ENCODE results near the gene ELL.
"Not testable (repeated sequence)": the region's sequence is repeated elsewhere in the genome, so short reads cannot be mapped to it uniquely, and the experiment has no call there.

Gene ELL

DNA sequence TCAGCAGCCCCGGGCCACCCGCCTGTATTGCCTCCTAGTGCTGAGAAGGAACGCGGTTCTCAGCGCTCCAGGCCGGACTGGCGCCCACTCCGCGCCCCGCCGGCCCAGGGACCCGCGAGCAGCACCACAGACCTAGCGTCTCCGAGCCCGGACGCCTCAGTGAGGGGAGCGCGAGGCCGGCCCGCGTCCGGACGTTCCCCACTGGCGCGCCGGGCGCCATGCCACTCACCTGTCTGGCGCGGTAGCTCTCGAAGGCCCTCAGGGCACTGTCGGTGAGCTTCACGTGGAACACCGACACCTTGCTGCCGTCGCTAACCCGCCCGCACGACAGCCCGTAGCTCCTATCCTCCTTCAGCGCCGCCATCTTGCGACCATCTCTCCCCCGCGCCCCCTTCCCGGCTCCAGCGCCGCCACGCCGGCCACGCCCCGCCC is at the start of gene ELL:
Gene ELL (minus strand): TSS at position 379 of the 432 bp plus-strand sequence. CDS start 15 bp downstream, at position 364.
- DNase-seq (ENCODE audit: low read depth), result no peak

DNA sequence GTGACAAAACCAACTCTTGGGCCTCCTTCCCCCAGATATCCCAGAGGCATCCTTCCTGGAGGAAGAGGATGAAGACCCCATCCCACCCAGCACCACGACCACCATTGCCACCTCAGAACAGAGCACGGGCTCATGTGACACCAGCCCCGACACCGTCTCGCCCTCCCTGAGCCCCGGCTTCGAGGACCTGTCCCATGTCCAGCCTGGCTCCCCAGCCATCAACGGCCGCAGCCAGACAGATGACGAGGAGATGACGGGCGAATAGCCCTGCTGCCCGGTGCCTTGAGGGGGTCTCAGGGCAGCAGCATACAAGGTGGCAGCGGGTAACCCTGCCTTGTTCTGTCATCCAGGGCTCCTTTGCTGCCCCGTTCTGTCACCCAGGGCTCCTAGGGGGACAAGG is 46.5 kb upstream of the ELL start:
- DNase-seq (ENCODE audit: low read depth), result no peak

DNA sequence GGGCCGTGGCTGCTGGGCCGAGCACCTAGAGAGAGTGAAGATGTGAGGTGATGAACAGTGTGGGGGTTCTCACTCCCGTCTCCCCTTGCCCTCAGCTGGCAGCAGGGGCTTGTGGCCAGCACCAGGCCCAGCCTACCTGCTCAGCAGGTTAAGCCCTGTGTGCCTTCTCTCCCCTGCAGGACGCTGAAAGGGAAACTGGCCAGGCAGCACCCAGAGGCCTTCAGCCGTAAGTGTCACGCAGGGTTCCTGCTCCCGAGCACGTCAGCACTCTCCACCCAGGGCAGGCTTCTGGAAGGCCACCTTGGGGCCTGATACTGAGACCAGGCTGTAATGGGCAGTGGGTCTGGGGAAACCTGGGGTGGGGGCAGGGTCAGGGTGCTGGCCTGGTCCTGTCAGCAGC is 45.1 kb upstream of the ELL start:
- DNase-seq (ENCODE audit: low read depth), result no peak

DNA sequence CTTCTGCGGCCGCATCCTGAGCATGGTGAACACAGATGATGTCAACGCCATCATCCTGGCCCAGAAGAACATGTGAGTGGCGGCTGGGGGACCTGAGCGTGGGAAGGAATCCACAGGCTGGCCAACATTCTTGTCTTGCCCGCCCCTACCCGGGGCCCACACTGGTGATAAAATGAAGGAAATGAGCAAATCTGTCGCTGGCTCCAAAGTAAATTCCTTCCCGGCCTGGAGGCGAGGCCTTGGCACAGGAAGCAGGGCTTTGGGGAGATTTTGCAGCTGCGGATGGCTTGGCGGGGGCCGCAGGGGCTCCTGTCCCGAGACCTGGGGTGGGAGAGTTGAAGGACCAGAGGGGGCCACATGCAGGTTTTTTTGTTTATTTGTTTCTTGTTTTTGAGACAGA is 40.2 kb upstream of the ELL start:
- no peak for DNase-seq (ENCODE audit: low read depth)

DNA sequence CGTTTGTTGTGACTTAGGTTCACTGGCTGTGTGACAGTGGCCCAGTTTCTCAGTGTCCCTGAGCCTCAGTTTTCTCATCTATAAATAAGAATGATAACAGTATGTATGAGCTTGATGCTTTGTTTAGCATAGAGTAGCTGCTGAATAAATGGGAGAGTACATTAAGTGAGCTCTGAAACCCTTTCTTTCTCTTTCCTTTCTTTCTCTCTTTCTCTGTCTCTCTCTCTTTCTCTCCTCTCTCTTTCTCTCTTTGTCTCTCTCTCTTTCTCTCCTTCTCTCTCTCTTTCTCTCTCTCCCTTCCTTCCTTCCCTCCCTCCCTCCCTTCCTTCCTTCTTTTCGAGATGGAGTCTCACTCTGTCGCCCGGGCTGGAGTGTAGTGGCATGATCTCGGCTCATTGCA is 37.8 kb upstream of the ELL start:
- DNase-seq (ENCODE audit: low read depth), result no peak

DNA sequence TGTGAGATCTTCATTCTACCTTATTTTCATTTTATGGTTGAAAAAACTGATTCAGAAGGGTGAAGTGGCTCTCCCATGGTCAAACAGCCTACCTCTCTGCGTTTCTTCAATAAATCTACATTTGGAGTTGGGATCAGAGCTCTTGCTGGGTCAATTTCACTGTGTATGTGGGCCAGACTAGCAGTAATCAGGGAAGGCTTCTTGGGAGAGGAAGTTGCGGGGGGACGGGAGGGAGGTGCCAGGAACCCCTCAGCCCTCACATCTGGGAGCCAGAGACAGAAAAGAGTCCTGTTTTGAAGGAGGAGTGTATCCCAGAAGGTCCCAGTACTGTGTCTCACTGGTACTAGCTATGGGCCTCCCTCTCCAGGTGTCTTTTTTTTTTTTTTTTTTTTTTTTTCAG is 36.7 kb upstream of the ELL start:
- DNase-seq (ENCODE audit: low read depth), result no peak

DNA sequence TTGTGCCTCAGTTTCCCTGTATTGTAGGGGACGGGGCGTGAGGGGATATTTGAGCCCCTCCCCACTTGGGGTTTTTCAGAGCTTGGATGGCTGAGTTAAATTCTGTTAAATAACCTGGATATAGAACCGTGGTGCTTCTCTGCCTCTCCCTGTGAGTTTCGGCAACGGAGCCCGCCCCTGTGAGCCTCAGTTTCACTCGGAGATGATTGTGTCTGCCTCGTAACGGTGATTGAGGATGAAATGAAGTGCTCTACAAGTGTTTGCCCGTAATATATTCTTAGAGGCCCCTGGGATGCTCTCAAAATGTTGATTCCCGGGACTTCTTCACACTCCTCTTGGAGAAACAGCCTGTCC is 36.3 kb upstream of the ELL start:
- no peak for DNase-seq (ENCODE audit: low read depth)

DNA sequence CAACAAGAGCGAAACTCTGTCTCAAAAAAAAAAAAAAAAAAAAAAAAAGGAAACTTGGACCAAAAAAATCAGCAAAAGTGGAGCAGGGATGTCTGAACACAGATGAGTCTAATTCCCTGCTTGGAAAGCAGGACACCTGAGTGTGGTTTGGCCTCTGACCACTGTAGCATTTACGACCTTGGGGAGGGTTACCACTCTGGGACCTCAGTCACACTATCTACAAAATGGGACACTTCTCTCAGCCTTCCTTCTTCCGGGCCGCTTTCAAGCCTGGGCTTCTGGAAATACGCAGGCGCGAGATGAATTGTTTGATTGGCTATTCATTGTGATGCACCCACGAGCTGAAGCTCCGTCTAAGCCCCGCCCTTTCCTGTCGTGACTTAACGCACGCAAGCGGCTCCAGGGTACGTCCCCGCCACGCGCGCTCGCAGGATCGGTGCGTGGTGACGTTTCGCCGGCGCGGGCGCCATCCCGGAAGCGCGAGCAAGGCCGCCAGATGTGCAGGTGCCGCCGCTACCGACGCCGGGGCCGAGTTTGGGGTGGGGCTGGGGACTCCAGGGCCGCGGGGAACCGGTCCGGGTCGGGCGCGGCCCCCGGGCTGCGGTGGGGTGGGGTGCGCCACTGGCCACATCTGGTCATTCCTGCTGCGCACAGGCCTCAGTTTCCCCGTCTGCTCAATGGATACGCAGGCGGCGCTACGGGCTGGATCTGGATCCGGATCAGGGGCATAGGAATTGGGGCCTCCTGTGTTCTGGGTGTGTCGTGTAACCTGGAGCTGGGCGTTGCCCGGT is 35.7 kb upstream of the ELL start, which contains the start of gene KXD1:
Gene KXD1 (plus strand): TSS at position 460 of the 791 bp plus-strand sequence. CDS start 4,187 bp downstream, outside the sequence.
- DNase-seq (ENCODE audit: low read depth), result peak; percentile 96

DNA sequence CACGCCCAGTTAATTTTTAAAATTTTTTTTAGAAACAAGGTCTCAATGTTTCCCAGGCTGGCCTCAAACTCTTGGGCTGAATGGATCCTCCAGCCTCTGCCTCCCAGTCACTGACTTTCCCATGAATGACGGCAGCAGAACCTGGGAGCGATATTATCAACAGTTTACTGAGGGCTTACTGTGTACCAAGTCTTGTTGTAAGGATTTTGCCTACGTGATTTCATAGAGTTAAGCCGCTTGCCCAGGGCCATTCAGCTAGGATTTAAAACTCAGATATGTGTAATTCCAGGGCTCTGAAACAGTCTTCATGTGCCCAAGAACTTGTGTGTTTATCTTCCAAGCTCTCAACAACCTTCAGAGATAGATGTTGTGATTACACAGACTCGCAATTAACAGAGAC is 29.8 kb upstream of the ELL start:
- DNase-seq (ENCODE audit: low read depth), result no peak

DNA sequence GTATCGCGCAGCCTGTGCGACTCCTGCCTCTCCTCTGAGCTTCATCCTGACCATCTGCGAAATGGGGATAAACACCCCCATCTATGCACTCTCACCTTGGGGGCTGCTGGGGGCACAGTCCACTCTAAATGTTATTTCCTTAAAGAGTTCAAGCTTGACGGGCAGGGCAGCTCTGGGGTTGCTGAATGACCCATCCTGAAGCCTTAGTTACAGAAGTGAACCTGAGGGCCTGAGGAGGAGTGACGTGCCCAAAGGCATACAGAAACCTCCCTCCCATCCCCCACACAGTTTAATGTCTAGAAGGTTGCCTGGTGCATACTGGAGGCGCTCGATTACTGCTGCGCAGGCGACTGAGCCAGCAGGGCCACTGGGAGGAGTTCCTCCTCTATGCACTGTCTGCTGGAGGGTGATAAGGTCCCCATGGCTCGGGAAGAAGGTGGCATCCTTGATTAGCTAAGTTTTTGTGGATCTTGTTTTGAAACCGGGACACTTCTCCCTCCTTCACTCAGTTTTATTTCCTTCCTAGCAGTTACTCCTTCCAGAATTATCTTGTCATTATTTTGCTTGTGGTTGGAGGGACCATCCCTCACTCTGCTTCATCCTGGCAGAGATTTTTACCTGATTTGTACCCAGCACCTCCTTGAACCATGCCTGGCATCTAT is 22.1 kb upstream of the ELL start:
- DNase-seq (ENCODE audit: low read depth), result no peak

DNA sequence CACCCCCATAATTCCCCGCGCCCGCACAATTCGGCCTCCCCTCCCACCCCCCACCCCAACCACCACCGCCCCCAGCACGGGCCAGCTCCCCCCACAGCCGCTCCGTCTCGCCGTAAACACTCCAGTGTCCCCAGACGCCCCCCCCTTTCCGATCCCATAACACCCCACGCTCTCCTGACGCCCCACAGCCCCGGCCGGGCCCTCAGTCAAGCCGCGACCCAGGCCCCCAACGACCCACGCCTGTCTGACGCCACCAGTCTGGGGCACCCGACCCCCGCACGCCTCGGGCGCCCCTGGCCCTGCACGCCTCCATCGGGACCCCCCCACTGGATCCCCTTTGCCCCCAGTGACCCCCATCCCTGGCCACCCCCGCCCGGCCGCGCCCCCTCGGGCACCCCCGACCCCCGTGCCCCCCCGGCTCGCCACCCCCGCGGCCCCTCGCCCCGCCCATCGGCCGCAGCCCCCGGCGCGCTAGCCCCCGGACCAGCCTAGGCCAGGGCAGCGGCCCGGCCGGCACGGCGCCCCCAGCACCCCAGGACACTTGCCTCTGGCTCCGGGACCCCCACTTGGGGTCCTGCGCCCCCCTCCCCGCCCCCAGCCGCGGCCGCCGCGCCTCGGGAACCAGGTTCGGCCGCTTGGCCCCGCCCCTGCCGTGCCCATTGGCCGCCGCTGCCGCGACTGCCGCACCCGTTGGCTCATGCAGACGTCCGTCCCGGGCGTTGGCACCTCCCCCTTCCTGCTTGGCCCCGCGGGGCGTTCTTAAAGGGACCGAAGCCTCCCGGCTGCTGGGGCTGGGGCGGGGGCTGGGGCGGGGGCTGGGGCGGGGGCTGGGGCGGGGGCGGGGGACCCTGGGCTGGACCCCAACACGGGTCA is 21.3 kb upstream of the ELL start, which contains the start of gene FKBP8:
Gene FKBP8 (minus strand): TSS at position 633 of the 873 bp plus-strand sequence. CDS start 1,603 bp downstream, outside the sequence.
- DNase-seq (ENCODE audit: low read depth), result peak; percentile 40

DNA sequence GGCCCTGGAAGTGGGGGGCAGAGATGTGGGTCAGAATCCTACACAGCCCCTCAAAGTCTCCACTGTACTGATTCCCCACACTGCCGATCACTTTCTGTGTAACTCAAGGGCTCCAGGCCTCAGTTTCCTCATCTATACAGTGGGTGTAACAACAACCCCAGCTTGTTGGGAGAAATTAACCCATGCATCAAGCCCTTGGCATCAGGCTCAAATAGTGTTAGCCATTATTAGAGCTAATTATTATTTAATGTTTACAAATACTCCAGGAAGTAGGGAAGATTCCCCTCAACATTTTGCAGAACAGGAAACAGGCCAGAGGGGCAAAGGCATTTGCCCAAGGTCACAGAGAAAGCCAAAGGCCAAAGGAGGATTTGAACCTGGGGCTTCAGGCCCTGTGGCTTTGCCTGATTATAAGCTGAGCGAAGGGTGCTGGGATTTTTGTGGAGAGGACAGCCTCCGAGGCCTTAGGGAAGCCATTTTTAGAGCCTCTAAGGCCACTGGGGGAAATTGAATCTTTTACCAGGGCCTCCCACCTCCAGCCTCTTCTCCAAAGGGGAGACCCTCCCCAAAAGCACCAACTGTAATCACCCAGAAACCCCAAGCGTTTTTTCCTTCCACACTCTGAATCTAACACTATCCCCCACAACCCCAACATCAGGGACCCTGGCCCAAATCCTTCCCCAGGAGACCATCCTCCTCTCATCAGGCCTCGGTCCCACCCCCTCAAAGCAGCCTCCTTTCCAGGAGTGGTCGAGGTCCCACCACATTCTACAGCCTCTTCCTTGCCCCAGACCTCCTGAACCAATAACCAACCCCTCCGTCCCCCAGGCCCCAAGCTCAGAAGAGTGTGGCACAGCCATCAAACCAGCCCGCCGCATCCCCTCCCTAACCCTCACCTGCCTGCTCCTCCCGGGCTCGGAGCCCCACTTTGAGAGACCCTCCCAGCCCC is 20.4 kb upstream of the ELL start:
- no peak for DNase-seq (ENCODE audit: low read depth)

DNA sequence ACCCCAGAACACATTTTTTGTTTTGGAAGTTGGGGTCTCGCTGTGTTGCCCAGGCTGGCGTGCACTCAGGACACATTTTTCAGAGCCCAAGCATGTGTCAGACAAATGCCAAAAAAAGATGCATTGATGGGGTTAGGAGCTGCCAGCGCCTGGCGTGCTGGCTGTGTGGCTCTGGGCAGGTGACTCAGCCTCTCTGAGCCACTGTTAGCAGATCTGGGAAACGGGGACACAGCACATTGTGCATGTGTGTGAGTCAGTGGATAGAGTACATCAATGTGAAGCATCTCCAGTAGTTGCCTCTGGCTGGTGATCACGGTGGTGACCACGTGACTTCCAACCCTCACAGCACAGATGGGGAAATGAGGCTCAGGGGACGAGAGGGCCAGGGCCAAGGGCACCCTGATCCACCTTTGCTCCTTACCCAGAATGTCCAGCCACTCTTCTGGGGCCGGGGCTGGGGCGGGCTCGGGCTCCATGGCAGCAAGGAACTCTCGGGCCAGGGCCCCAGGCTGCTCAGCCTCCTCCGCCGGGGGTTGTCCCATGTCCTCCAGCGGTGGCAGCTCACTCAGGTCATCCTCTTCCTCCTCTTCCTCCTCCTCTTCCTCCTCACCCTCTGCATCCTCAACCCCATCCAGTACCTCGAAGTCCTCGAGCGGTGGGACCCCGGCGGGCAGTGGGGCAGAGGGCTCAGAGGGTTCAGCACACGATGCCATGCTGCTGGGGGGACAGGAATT is 19.6 kb upstream of the ELL start:
- DNase-seq (ENCODE audit: low read depth), result no peak

DNA sequence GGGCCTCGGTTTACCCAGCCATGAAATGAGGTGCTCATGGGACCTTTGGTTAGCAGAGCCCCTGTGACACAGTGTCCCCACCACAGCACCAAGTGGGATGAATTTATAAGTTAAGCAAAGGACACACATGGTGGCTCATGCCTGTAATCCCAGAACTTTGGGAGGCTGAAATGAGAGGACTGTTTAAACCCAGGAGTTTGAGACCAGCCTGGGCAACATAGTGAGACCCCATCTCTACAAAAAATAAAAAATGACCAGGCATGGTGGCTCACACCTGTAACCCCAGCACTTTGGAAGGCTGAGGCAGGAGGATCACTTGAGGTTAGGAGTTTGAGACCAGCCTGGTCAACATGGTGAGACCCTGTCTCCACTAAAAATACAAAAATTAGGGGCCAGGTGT is 18.3 kb upstream of the ELL start:
- not testable (repeated sequence) for DNase-seq (ENCODE audit: low read depth)

DNA sequence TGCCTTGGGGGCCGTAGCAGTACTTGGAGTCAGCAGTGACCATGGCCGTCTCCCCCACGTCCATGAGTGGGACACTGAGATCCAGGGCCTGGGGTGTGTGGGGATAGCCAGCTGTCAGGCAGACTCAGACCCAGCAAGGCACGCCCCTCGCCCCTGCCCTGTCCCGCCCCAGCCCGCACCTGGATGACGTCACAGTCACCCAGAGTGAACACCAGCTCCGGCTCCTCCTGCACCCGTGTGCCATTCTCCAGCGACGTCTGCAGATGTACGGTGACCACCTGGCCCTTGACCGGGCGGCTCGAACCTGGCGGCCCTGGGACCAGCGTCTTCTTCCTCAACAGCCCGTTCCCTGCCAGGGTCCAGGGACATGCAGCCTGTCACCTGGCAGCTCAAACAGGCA is 17.5 kb upstream of the ELL start:
- DNase-seq (ENCODE audit: low read depth), result no peak

DNA sequence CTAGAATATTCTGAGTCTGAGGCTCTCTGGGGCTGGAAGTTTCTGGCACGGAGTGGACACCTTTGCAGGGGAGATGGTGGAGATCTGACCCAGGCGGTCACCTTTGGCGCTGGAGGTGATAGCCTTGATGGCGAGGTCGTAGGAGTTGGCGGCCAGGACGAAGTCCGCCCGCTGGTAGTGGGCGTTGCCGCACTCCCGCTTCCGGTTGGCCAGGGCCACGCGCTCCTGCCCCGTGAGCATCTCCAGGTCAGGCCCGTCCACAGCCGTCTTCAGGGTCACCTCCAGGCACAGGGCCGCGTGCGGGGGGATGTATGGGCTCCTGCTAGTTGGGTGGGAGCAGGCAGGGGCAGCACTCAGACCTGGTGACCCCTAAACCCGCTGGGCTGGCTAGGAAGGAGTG is 16.2 kb upstream of the ELL start:
- DNase-seq (ENCODE audit: low read depth), result no peak

DNA sequence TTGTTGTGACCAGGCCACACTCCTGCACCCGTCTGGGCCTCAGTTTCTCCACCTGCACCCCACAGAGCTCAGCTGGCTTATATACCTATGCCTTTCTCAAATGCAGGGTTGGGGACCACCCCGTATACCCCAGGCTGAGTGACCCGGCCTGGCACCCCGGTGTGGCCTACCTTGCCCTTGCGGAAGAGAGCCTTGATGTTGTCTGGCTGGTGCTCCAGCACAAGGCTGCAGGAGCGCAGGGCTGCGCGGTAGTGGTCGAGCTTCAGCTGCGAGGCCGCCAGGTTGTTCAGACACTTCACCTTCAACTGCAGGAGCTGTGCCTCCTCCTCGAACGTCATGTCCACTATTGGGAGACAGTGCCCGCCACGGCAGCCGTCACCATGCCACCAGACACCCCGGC is 15.6 kb upstream of the ELL start:
- no peak for DNase-seq (ENCODE audit: low read depth)

DNA sequence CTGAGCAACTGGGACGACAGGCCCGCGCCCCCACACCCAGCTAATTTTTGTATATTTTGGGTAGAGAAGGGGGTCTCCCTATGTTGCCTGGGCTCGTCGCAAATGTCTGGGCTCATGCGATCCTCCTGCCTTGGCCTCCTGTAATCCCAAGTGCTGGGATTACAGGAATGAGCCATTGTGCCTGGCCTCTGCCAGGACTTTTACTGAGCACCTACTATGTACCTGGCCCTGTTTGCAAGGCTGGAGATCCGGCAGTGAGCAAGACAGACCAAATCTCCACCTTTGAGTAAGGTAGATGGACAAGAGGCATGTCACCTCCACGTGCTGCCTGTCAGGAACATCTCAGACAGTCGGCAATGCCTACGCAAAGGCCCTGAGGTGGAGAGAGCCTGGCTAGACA is 14.6 kb upstream of the ELL start:
- no peak for DNase-seq (ENCODE audit: low read depth)

DNA sequence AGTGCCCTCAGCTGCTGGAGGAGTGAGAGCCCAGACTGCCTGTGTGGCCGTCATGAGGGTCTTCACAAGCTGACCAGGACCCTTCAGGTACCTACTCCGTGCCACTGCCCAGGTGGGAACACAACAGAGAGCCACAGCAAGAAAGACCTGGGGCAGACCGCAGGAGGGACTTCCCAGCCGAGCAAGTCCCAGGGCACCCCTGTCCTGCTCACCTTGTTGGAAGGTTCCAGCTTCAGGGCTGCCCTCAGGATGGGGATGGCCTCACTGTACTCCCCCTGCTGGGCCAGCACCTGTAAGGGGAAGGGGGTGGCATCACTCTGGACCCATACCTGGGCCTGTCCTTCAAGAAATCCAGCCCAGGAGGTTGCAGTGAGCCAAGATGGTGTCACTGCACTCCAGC is 11.2 kb upstream of the ELL start:
- no peak for DNase-seq (ENCODE audit: low read depth)

DNA sequence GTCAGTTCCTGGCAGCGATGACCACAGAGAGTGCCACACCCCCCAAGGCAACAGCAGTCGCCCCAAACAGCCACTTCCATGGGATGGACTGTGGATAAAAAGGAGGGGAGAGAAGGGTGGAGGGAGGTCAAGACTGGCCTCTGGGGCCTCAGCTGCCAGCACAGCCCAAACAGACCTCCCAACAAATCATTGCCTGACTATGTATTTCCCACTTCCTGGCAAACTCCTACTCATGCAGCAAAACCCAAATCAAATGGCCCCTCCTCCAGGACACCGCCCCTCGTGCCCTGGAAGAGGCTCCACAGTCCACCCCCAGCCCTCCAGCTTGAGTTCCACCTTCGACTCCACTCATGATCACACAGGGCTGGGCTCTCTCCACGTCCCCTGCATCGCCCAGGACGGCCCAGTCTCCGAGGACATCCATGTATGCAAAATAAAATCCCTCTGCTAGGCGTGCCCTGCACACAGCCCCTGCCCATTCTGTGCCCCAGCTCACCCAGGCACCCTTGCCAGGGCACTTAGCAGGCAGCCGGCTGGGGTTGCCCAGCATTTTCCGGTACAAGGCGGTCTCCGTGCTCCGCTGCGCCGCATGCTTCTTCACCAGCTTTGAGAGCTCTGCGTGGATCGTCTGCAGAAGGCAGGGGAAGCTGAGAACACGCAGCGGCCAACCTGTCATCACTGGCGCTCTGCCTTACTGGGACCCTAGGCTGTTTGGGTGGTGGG is 10.5 kb upstream of the ELL start:
- no peak for DNase-seq (ENCODE audit: low read depth)

All from HS-27A (cell line).